ENCODE measurements around the gene DMBT1.

Gene DMBT1

DNA sequence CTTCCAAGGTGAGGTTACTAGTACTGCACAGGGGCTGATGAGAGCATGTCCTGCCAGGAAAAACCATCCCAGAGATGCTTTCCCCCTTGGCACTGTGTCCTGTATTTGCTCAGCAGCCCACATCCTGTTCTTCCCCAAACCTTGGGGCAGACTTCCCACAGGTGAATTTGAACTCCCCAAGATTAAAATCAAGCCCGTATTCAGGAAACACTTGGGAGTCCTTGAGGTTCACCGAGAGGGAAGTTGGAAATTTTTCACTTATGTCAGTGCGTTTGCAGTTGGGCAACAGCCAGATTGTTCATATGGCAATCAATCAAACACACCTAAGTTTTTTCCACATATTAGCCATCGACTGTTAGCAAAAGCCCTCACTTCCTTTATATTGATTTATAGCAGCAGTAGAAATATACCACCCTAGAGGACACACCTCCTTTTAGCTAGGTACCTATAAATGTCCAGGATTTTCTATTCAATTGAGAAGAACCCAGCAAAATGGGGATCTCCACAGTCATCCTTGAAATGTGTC, at the start of gene DMBT1:
Gene DMBT1 (plus strand): TSS at position 476 of the 526 bp plus-strand sequence. CDS start 17 bp downstream, at position 493.
- no peak for DNase-seq

- no peak for DNase-seq
Observed at GRCh38 chr10:122513053-122513452, 47.5 kb upstream of the DMBT1 start.

DNA sequence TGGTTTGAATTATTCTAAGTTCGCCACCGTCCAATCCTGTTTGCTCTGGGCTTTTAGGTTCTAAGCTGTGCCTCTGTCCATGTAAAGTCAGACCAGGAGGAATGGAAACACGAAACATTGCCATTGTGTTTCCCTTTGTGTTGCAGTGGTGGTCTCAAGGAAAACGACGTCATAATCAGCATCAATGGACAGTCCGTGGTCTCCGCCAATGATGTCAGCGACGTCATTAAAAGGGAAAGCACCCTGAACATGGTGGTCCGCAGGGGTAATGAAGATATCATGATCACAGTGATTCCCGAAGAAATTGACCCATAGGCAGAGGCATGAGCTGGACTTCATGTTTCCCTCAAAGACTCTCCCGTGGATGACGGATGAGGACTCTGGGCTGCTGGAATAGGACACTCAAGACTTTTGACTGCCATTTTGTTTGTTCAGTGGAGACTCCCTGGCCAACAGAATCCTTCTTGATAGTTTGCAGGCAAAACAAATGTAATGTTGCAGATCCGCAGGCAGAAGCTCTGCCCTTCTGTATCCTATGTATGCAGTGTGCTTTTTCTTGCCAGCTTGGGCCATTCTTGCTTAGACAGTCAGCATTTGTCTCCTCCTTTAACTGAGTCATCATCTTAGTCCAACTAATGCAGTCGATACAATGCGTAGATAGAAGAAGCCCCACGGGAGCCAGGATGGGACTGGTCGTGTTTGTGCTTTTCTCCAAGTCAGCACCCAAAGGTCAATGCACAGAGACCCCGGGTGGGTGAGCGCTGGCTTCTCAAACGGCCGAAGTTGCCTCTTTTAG, 46.3 kb upstream of the DMBT1 start:
- DNase-seq: no peak

DNA sequence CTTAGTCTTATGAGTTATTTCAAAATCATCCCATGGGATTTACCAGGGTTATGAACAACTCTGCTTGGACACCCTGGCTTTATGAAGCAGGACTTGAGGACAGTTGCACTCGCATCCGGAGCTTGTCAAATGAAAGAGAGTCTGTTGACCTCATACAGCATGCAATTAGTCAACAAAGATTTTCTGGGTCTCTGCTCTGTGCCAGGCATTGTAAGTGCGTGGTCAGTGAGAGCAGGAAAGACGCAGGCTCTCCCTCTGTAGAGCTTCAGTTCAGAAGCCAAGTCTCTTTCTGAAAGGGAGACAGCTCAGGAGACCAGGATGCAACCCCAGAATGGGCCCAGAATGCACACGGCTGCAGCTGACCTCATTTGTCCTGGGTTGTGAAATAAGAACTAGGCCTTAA, 45.5 kb upstream of the DMBT1 start:
- no peak for DNase-seq

GRCh38 chr10:122515588-122516231, 44.8 kb upstream of the DMBT1 start:
- no peak for DNase-seq

DNA sequence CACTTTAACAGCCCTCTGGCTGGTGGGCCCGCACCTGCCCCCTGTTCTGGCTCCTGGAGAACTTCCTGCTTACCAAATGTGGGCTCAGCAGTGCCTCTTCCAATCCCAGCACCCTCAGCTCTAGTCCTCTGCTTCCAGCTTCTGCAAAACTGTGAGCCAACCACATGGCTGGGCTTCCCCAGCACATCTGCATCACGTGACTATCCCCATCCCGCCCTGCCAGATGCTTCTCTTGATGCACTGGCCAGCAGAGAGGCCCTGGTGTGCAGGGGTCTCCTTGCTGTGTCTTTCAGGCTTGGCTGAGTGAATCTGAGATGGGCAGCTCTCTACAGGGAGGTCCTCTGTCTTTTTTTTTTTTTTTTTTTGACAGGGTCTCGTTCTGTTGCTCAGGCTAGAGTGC, 43.8 kb upstream of the DMBT1 start:
- DNase-seq: no peak

GRCh38 chr10:122519144-122519543, 41.4 kb upstream of the DMBT1 start:
- no peak for DNase-seq

- no peak for DNase-seq
Observed at GRCh38 chr10:122519873-122520272, 40.7 kb upstream of the DMBT1 start.

- DNase-seq: no peak
Observed at GRCh38 chr10:122521011-122521410, 39.5 kb upstream of the DMBT1 start.

GRCh38 chr10:122524811-122525210, 35.7 kb upstream of the DMBT1 start:
- DNase-seq: no peak

DNA sequence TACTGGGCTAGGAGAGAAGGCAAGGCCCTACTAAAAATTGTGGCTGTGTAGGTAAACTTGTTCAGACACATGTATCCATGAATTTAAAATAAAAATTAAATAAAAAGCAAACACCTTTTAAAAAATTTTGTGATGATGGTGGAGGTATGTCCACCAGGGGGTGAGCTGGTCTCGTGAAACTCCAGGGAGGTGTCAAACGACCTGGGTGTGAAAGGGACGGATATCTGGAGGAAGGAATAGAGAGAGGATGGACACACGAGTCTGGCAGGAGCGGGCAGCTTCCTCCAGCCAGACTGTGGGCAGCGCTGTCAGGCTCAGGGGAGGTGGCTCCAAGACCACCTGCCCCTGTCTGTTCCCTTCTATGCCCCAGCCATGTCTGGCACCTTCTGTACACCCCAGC, 34.8 kb upstream of the DMBT1 start:
- DNase-seq: no peak

- no peak for DNase-seq
Observed at GRCh38 chr10:122526892-122527291, 33.7 kb upstream of the DMBT1 start.

DNA sequence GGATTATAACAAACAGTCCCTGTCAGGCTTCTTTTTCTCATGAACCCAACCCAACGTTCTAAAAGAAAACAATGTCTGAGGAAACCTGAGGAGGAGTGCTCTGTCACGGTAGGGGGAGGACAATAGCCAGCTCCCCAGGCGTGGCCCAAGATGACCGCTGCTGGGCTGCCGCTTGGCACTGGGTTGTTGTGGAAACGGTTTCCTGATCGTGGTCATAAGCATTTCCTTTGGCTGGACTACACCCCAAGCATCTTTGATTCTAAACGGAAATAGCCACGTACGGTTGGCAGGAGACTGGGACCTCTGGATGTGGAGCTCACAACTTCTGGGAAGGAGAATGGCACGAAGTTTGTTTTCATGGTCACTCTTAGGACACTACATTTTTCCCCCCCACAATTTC, 30.4 kb upstream of the DMBT1 start:
- no peak for DNase-seq

DNA sequence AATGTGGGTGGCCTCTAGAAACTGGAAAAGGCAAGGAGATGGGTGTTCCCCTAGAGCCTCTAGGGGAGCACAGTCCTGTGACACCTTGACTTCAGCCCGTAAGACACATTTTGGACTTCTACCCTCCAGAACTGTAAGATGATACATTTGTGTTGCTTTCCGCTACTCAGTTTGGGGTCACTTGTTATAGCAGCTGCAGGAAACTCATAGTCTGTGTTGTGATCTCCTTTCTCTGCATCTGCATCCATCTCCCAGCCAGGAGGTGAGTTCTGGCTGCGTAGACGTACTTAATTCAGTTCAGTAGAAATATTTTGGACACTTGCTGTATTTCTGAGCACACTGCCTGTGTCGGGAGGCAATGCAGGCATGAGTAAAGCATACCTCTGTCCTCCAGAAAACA, 29.3 kb upstream of the DMBT1 start:
- no peak for DNase-seq

GRCh38 chr10:122531939-122532338, 28.6 kb upstream of the DMBT1 start:
- no peak for DNase-seq

DNA sequence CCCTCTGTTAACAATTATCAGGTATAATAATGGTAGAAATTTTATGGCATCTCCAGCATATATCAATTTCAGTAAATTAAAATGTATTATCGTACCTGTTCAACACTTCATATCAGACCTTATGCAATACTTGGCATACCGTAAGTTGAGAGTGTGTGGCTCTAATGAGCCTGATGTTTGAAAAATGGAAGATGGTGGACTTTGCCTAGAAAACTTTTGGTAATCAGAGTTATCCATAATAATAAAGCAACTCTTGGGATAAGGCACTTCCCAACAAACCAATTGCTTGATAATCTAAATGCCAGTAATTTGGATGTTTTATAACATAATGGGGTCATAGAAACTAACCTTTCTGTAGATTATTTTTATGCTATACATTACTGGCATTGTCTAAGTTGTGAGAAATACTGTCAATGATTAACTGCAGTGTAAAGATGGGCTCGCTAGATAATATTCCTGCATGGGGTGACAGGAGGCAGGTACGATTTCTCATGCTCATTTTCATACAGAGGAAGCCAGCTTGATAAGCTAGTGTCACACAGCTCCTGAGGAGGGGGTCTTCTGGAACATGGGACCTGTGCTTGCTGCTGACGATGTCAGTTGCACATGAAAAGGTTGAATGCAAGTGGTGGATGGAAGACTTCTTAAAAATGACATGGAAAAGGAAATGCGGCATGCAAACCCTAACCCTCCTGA, 27.8 kb upstream of the DMBT1 start:
- DNase-seq: no peak

DNA sequence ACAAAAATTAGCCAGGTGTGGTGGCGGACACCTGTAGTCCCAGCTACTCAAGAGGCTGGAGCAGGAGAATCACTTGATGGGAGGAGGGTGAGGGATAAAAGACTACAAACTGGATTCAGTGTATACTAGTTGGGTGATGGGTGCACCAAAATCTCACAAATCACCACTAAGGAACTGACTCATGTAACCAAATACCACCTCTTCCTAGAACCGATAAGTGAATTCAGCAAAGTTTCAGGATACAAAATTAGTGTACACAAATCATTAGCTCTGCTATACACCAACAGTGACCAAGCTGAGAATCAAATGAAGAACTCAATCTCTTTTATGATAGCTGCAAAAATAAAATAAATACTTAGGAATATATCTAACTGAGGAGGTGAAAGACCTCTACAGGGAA, 23.0 kb upstream of the DMBT1 start:
- DNase-seq: no peak

- DNase-seq: no peak
Observed at GRCh38 chr10:122541541-122542002, 19.0 kb upstream of the DMBT1 start.

DNA sequence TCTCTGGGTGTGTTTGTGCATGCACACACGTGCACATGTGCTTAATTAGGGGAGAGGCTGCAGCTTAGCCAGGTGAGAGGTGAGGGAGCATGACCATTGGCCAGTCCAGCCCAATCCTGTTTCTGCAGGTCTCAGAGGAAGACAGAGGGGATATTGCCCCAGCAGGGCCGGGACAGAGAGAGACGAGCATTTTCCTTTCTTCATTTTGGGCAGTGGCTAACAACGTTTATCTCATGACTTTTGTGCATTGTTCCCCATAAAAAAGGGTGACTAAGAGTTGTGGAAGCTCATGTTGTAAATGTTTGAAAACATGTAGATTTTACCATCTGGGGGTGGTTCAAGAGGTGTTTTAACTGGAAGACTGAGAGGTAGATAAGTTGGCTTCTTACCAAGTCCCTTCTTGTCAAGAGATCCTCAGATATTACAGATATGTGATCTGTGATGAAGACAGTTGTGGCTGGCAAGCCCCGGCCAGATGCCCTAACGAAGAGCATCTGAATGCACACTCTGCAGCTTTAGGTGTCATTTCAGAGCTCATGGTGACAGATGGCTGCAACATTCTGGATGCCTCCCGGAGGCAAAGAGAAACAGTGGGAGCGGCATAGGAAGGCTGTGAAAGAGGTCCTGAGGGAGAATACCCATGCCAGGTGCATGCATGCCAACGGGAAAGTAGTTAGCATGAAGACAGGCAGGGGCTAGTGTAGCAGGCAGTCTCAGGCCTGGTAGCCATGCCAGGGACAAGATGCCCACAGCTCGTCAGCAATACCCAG, 16.7 kb upstream of the DMBT1 start:
- DNase-seq: no peak

GRCh38 chr10:122544493-122544892, 16.1 kb upstream of the DMBT1 start:
- no peak for DNase-seq

- DNase-seq: no peak
Observed at GRCh38 chr10:122546242-122546641, 14.3 kb upstream of the DMBT1 start.

DNA sequence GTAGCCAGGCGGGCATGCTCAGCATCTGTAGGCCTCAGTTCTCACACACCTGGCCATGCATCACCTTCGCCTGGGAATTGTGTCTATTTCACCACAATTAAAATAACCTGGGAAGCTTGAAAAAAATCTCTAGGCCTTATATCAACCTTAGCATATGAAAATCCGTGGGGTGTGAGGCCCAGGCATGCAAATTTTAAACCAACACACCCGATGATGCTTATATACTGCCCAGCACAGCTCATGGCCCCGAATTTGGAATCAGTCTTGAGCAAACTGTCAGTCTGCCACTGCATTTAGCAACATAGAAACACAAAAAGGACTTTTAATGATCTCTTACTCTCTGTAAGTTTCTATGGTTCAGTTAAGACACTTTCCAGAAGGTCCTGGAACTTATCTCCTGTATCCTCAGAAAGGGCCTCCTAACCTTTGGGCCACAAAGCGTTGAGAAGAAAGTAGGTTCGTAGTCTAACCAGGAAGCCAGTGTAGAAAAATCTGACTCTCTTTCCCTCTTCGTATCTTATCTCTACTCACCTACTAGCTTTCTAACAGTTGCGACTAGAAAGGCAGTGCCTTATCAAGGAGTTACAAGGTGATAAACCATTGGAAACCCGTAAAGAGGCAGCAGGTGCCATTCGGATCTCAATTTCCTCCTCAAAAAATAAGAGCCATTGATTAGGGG, 12.0 kb upstream of the DMBT1 start:
- no peak for DNase-seq

Data from COR-L47 (cell line).